HG03108 (cell line): ENCODE measurements around the gene BRICD5.

ENCODE experiments used
- ATAC-seq: cut with Tn5 transposase; IDR thresholded peaks from one replicate; pipeline ENCODE4 v1.9.1; 2021; ENCODE audit warnings: moderate library complexity; ENCODE audit not compliant: unreplicated experiment

Gene BRICD5

GRCh38 chr16:2166263-2167067, 44.2 kb downstream of the BRICD5 start:
- ATAC-seq = no peak

- no peak for ATAC-seq
Observed at GRCh38 chr16:2165861-2166260, 44.8 kb downstream of the BRICD5 start.

GRCh38 chr16:2163211-2163881, 47.3 kb downstream of the BRICD5 start:
- no peak for ATAC-seq

GRCh38 chr16:2162676-2163118, 48.0 kb downstream of the BRICD5 start:
- no peak for ATAC-seq

GRCh38 chr16:2161911-2162310, 48.8 kb downstream of the BRICD5 start:
- ATAC-seq = no peak

GRCh38 chr16:2160915-2161551, 49.6 kb downstream of the BRICD5 start:
- no peak for ATAC-seq
